ENCODE data around the gene MYL6.
A peak's percentile ranks its signal among the peaks of the same experiment; 100 is the strongest.

DNA sequence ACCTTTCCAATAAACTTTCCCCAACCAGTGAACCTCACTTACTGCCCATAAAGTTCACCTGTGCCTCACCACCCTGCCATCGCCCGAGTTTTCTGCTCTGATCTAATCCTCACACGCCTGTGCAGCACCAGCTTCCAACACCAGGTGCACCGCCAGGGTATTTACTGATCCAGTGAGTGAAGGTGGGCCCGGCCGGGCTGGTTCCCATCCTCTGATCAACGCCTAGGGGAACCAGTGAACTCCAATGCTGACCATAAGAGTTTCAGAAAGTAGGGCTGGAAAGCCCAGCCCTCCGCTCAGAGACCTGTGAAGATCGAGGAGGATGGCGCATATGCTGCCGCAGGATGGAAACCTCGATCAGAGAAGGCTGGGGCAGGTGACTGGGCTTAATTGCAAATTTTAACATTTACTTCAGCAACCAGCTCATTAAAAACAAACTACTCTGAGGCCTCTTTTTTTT is 6.5 kb upstream of the MYL6 start:
- TF ChIP-seq, protein P1, sequence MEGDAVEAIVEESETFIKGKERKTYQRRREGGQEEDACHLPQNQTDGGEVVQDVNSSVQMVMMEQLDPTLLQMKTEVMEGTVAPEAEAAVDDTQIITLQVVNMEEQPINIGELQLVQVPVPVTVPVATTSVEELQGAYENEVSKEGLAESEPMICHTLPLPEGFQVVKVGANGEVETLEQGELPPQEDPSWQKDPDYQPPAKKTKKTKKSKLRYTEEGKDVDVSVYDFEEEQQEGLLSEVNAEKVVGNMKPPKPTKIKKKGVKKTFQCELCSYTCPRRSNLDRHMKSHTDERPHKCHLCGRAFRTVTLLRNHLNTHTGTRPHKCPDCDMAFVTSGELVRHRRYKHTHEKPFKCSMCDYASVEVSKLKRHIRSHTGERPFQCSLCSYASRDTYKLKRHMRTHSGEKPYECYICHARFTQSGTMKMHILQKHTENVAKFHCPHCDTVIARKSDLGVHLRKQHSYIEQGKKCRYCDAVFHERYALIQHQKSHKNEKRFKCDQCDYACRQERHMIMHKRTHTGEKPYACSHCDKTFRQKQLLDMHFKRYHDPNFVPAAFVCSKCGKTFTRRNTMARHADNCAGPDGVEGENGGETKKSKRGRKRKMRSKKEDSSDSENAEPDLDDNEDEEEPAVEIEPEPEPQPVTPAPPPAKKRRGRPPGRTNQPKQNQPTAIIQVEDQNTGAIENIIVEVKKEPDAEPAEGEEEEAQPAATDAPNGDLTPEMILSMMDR (IDR thresholded peaks at IDR 0.05 in 2 of 3, conservative IDR thresholded peaks at IDR 0.05 in 1 of 3; ENCODE audit: control insufficient read depth in 2 of 3, extremely low read depth in 1 of 3, insufficient read depth in 1 of 3, low read depth in 3 of 3, low read length in 3 of 3), result peak in 2 of 3 experiments; percentile 57 to 60; a peak in 5 of 6 replicates
- TF ChIP-seq CEBPB (IDR thresholded peaks at IDR 0.05; ENCODE audit: borderline replicate concordance in 1 of 2, low read depth in 2 of 2, low read length in 2 of 2) (no peak), GABPA (IDR thresholded peaks at IDR 0.05; ENCODE audit: low read depth) (no peak), ESRRA (IDR thresholded peaks at IDR 0.05; ENCODE audit: low read length) (no peak), IKZF2 (IDR thresholded peaks at IDR 0.05) (no peak), EP300 (IDR thresholded peaks at IDR 0.05; ENCODE audit: borderline replicate concordance in 1 of 2, control insufficient read depth in 1 of 2, low read depth in 2 of 2, low read length in 2 of 2) (no peak), SRF (IDR thresholded peaks at IDR 0.05; ENCODE audit: low read depth in 2 of 2, low read length in 2 of 2) (no peak), ZNF24 (IDR thresholded peaks at IDR 0.05) (no peak)
- TF ChIP-seq, protein P2, sequence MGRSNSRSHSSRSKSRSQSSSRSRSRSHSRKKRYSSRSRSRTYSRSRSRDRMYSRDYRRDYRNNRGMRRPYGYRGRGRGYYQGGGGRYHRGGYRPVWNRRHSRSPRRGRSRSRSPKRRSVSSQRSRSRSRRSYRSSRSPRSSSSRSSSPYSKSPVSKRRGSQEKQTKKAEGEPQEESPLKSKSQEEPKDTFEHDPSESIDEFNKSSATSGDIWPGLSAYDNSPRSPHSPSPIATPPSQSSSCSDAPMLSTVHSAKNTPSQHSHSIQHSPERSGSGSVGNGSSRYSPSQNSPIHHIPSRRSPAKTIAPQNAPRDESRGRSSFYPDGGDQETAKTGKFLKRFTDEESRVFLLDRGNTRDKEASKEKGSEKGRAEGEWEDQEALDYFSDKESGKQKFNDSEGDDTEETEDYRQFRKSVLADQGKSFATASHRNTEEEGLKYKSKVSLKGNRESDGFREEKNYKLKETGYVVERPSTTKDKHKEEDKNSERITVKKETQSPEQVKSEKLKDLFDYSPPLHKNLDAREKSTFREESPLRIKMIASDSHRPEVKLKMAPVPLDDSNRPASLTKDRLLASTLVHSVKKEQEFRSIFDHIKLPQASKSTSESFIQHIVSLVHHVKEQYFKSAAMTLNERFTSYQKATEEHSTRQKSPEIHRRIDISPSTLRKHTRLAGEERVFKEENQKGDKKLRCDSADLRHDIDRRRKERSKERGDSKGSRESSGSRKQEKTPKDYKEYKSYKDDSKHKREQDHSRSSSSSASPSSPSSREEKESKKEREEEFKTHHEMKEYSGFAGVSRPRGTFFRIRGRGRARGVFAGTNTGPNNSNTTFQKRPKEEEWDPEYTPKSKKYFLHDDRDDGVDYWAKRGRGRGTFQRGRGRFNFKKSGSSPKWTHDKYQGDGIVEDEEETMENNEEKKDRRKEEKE (IDR thresholded peaks at IDR 0.05), result no peak
- TF ChIP-seq, protein P3, sequence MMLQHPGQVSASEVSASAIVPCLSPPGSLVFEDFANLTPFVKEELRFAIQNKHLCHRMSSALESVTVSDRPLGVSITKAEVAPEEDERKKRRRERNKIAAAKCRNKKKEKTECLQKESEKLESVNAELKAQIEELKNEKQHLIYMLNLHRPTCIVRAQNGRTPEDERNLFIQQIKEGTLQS (IDR thresholded peaks at IDR 0.05; ENCODE audit: borderline replicate concordance, extremely low read depth, low read depth, low read length), result no peak
